ENCODE results near the gene FAM83F.

GRCh38 chr22:39980596-39980995, 14.2 kb upstream of the FAM83F start:
- TF ChIP-seq SNAI2 (CRISPR knock-in tag; IDR thresholded peaks at IDR 0.05), result no peak
- TF ChIP-seq ZFP3 (CRISPR knock-in tag; IDR thresholded peaks at IDR 0.05), result no peak
- no peak for TF ChIP-seq CREB5 (CRISPR knock-in tag; IDR thresholded peaks at IDR 0.05; ENCODE audit: low read depth)
- no peak for TF ChIP-seq RARB (CRISPR knock-in tag; IDR thresholded peaks at IDR 0.05)
- no peak for TF ChIP-seq ARNTL (CRISPR knock-in tag; IDR thresholded peaks at IDR 0.05; ENCODE audit: borderline replicate concordance, low read depth)
- TF ChIP-seq ZFP30 (CRISPR knock-in tag; IDR thresholded peaks at IDR 0.05), result no peak
